Naive thymus-derived CD4-positive, alpha-beta T cell (primary cell): Measurements from ENCODE around the gene USP1. TPM values are rescaled to one million over a fixed set of nuclear protein-coding genes. Genes with fewer than 3 reads are reported as not detected.
A peak's percentile ranks its signal among the peaks of the same experiment; 100 is the strongest.

Experiments
- ATAC-seq: fragments of 150-1000 bp; cut with Tn5 transposase; 2 replicates; pipeline ENCODE4 v1.10.0; 2021; ENCODE audit warnings: mild to moderate bottlenecking, moderate library complexity
- CTCF ChIA-PET: fragments of 350-600 bp; sonication (Branson Sonifier 250); formaldehyde crosslinking; loops from one replicate; lab custom pipeline; 2021; ENCODE audit warnings: antibody characterized with exemption; lab: Charles Lee
- POLR2A ChIA-PET: fragments of 350-600 bp; sonication (Branson Sonifier 250); formaldehyde crosslinking; loops from one replicate; lab custom pipeline; 2021; ENCODE audit warnings: antibody characterized with exemption, inconsistent platforms; lab: Charles Lee
- DNase-seq, 9 donors: peaks; one replicate each; pipeline versions ENCODE4 v3.0.0 to v3.0.0-alpha.2; 2020 to 2022; ENCODE audit warnings: mixed read lengths in 1 of 9
- H3K27ac ChIP-seq: one replicate; pipeline ENCODE4 v1.7.0; 2013; ENCODE audit warnings: mild to moderate bottlenecking, low read depth, low read length, moderate library complexity
- H3K27me3 ChIP-seq, 2 donors: one replicate each; pipeline ENCODE4 v1.7.0; 2013; ENCODE audit warnings: low read length in 2 of 2, mild to moderate bottlenecking in 2 of 2, moderate library complexity in 2 of 2; ENCODE audit not compliant: control insufficient read depth in 2 of 2, insufficient read depth in 2 of 2
- H3K36me3 ChIP-seq, 3 experiments: 1 replicate in 2 of 3; 2 replicates in 1 of 3; pipeline ENCODE4 v1.7.0; 2013; ENCODE audit warnings: low read length in 3 of 3, mild to moderate bottlenecking in 3 of 3, moderate library complexity in 1 of 3; ENCODE audit not compliant: insufficient read depth in 3 of 3, control insufficient read depth in 2 of 3
- H3K4me1 ChIP-seq, 2 donors: one replicate each; pipeline ENCODE4 v1.7.0; 2013; ENCODE audit warnings: low read length in 2 of 2, mild to moderate bottlenecking in 2 of 2, moderate library complexity in 1 of 2; ENCODE audit not compliant: control insufficient read depth in 2 of 2, insufficient read depth in 2 of 2
- H3K4me3 ChIP-seq: 2 replicates; pipeline ENCODE4 v1.7.0; 2013; ENCODE audit warnings: mild to moderate bottlenecking, low read length
- H3K9me3 ChIP-seq, 3 experiments: 1 replicate in 2 of 3; 2 replicates in 1 of 3; pipeline ENCODE4 v1.7.0; 2013; ENCODE audit warnings: low read length in 3 of 3; ENCODE audit not compliant: control insufficient read depth in 2 of 3
- H3K27ac Mint-ChIP-seq, 9 donors: one replicate each; pipeline ENCODE4 v1.8.0; 2020 to 2022; ENCODE audit warnings: mixed read lengths in 9 of 9, mild to moderate bottlenecking in 8 of 9, moderate library complexity in 5 of 9, inconsistent platforms in 2 of 9
- H3K27me3 Mint-ChIP-seq, 5 donors: one replicate each; pipeline ENCODE4 v1.8.0; 2021 to 2022; ENCODE audit warnings: mixed read lengths in 5 of 5, mild to moderate bottlenecking in 1 of 5
- H3K36me3 Mint-ChIP-seq, 5 donors: one replicate each; pipeline ENCODE4 v1.8.0; 2020 to 2022; ENCODE audit warnings: mixed read lengths in 5 of 5, mild to moderate bottlenecking in 3 of 5, inconsistent platforms in 1 of 5
- H3K4me1 Mint-ChIP-seq, 7 donors: one replicate each; pipeline ENCODE4 v1.8.0; 2020 to 2022; ENCODE audit warnings: mixed read lengths in 7 of 7, mild to moderate bottlenecking in 3 of 7, inconsistent platforms in 1 of 7
- H3K4me3 Mint-ChIP-seq, 10 donors: one replicate each; pipeline ENCODE4 v1.8.0; 2020 to 2022; ENCODE audit warnings: mild to moderate bottlenecking in 10 of 10, mixed read lengths in 10 of 10, moderate library complexity in 6 of 10, inconsistent platforms in 2 of 10
- H3K9me3 Mint-ChIP-seq, 11 donors: one replicate each; pipeline ENCODE4 v1.8.0; 2020 to 2022; ENCODE audit warnings: mixed read lengths in 11 of 11, mild to moderate bottlenecking in 4 of 11, inconsistent platforms in 1 of 11, moderate library complexity in 1 of 11
- intact Hi-C, 2 donors: fragments of 100-400 bp; cut with micrococcal nuclease; formaldehyde crosslinking; loops; one replicate each; pipeline ENCODE4 v1.15.1; 2023
- polyA plus RNA-seq, 2 donors: library from polyadenylated mRNA; unstranded; fragments of 300-500 nt; fragmentation: Illumina TruSeq; gene quantifications; one replicate each; pipeline ENCODE4 v1.2.3, GENCODE V29; 2021
- total RNA-seq, 6 experiments: library from RNA in 5 of 6; stranded (reverse) in 5 of 6; gene quantifications; 1 replicate in 5 of 6; 2 replicates in 1 of 6; pipeline ENCODE4 v1.2.3 and lab custom pipeline; 2021 to 2026

USP1 gene
- total and polyA plus RNA-seq, 7 experiments from 2014 or later, result 20.5 to 65.7 (median 34.7) TPM

DNA sequence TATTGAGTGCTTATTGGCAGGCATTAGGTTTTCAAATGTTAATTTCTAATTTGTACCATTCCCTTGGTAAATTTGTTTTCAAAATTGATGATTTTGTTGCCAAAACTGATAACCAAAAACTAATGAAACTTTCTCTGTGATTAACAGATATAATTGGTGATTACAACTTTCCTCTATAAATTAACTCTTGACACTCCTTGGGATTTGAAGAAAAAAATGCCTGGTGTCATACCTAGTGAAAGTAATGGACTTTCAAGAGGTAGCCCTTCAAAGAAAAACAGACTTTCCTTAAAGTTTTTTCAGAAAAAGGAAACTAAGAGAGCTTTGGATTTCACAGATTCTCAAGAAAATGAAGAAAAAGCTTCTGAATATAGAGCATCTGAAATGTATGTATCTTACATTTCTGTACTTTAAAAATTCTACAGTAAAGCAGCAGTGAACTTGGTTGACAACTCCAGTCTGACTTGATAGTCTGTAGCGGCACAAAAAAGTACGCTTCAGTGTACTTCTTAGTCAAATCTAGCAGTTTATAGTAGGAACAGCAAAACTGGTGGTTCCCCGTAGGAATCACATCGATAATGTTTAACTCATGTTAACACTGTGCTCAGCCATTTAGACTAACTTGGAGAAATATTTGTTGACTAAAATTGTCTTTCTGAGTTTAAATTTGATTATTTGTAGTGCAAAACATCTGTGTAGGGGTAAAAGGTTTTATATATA lies 3.0 kb downstream of the USP1 start:
- H3K27ac ChIP-seq, result no peak overlapping the region
- H3K36me3 Mint-ChIP-seq, result peaks cover 10 to 17% (median 11%) of the 10 kb centered on the region in 5 donors
- H3K4me1 Mint-ChIP-seq, result peaks cover 17 to 63% (median 51%) of the 10 kb centered on the region in 7 donors

DNA sequence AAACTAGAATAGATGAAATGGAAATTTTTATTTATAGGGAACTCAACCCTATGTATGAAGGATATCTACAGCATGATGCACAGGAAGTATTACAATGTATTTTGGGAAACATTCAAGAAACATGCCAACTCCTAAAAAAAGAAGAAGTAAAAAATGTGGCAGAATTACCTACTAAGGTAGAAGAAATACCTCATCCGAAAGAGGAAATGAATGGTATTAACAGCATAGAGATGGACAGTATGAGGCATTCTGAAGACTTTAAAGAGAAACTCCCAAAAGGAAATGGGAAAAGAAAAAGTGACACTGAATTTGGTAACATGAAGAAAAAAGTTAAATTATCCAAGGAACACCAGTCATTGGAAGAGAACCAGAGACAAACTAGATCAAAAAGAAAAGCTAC lies 7.9 kb downstream of the USP1 start:
- DNase-seq, result no peak
- Mint-ChIP-seq H3K9me3 (no peaks in the 10 kb centered on the region), H3K36me3 (peaks cover 9 to 41% (median 24%) of the 10 kb centered on the region in 5 donors), H3K4me1 (peaks cover 8 to 44% (median 31%) of the 10 kb centered on the region in 7 donors), H3K27ac (peak overlapping the region in 4 of 9 donors; percentile 16 to 65 (median 42)), H3K27me3 (no peaks in the 10 kb centered on the region), H3K4me3 (no peak overlapping the region)
- Histone ChIP-seq H3K4me3 (no peak overlapping the region), H3K4me1 (peaks cover 0 to 11% of the 10 kb centered on the region in 2 donors), H3K36me3 (peaks cover 24 to 67% (median 28%) of the 10 kb centered on the region in 3 experiments), H3K9me3 (no peaks in the 10 kb centered on the region), H3K27ac (no peak overlapping the region), H3K27me3 (no peaks in the 10 kb centered on the region)
- ATAC-seq, result no peak
- ChIA-PET CTCF (no interaction called here), POLR2A (no interaction called here)
- intact Hi-C loops, result no loop called here

More for the DNA sequence above, 3.0 kb downstream of the USP1 start:
- Mint-ChIP-seq H3K27me3 (peaks cover 0 to 2% (median 0%) of the 10 kb centered on the region in 5 donors), H3K27ac (peak overlapping the region in 2 of 9 donors; percentile 54 to 60), H3K9me3 (peaks cover 0 to 8% (median 0%) of the 10 kb centered on the region in 11 donors), H3K4me3 (peak overlapping the region in 9 of 10 donors; percentile 29 to 98 (median 70))
- ChIA-PET POLR2A (interaction anchor here (1.1 kb wide), 1 partner anchor 9 kb away, joined by 3 read pairs; no protein-coding TSS in a partner anchor), CTCF (no interaction called here)
- no peak for DNase-seq
- ATAC-seq, result no peak
- Histone ChIP-seq H3K4me3 (no peak overlapping the region), H3K9me3 (no peaks in the 10 kb centered on the region), H3K36me3 (peaks cover 10 to 33% (median 12%) of the 10 kb centered on the region in 3 experiments), H3K27me3 (no peaks in the 10 kb centered on the region), H3K4me1 (peaks cover 13 to 29% of the 10 kb centered on the region in 2 donors)
- intact Hi-C loops, result loop anchor here (5.0 to 10.0 kb wide), 2 partner anchors 698 to 715 kb away; partner anchors contain the start of genes PATJ (in 1 of the 2) and TM2D1 (in 1 of the 2)

DNA sequence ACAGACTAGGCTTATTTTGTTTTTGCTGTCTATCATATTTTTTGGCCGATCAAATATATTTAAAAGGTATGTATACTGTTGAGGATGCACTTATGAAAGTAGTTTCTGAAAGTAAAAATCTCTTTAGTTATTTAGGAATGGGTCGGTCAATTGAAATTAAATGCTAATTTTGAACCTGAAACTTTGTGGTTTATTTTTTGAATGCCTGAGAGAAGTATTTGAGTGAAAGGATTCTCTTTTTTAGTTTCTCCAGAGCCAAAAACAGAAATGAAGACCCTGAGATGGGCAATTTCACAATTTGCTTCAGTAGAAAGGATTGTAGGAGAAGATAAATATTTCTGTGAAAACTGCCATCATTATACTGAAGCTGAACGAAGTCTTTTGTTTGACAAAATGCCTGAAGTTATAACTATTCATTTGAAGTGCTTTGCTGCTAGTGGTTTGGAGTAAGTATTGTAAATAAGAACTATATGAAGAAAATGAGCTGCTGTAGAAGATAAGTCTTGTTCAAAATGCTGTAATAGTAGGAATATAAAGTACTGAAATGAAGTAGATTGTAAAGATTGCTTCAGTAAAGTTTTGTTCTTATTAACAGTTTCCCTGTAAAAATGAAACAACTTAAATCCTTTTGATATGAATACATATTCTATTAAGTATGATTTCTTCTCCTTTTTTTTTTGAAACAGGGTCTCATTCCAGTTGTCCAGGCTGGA lies 11.5 kb downstream of the USP1 start:
- H3K27me3 Mint-ChIP-seq, result no peaks in the 10 kb centered on the region
- H3K36me3 Mint-ChIP-seq, result peaks cover 12 to 51% (median 34%) of the 10 kb centered on the region in 5 donors
- H3K27me3 ChIP-seq, result no peaks in the 10 kb centered on the region
- intact Hi-C loops, result no loop called here
- ATAC-seq, result no peak
- no peak overlapping the region for H3K27ac ChIP-seq
- peaks cover 15 to 66% (median 17%) of the 10 kb centered on the region in 3 experiments for H3K36me3 ChIP-seq
- H3K9me3 Mint-ChIP-seq, result peaks cover 0 to 2% (median 0%) of the 10 kb centered on the region in 11 donors
- no peak overlapping the region for H3K4me3 ChIP-seq
- no peak overlapping the region for H3K4me3 Mint-ChIP-seq
- DNase-seq, result no peak
- peaks cover 0 to 17% of the 10 kb centered on the region in 2 donors for H3K4me1 ChIP-seq
- ChIA-PET CTCF (no interaction called here), POLR2A (interaction anchor here (0.6 kb wide), 1 partner anchor 9 kb away, joined by 3 read pairs; no protein-coding TSS in a partner anchor)
- no peak overlapping the region for H3K27ac Mint-ChIP-seq
- H3K4me1 Mint-ChIP-seq, result peaks cover 6 to 31% (median 16%) of the 10 kb centered on the region in 7 donors
- H3K9me3 ChIP-seq, result no peaks in the 10 kb centered on the region

DNA sequence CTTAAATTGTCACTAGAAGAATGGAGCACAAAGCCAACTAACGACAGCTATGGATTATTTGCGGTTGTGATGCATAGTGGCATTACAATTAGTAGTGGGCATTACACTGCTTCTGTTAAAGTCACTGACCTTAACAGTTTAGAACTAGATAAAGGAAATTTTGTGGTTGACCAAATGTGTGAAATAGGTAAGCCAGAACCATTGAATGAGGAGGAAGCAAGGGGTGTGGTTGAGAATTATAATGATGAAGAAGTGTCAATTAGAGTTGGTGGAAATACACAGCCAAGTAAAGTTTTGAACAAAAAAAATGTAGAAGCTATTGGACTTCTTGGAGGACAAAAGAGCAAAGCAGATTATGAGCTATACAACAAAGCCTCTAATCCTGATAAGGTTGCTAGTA lies 13.5 kb downstream of the USP1 start:
- H3K27me3 Mint-ChIP-seq, result no peaks in the 10 kb centered on the region
- H3K4me3 Mint-ChIP-seq, result peak overlapping the region in 2 of 10 donors; percentile 13 to 15
- intact Hi-C loops, result no loop called here
- peaks cover 7 to 51% (median 29%) of the 10 kb centered on the region in 5 donors for H3K36me3 Mint-ChIP-seq
- Histone ChIP-seq H3K27ac (no peak overlapping the region), H3K4me1 (peaks cover 0 to 17% of the 10 kb centered on the region in 2 donors), H3K9me3 (no peaks in the 10 kb centered on the region), H3K36me3 (peaks cover 14 to 48% (median 15%) of the 10 kb centered on the region in 3 experiments), H3K27me3 (no peaks in the 10 kb centered on the region), H3K4me3 (no peak overlapping the region)
- ATAC-seq, result no peak
- DNase-seq, result no peak
- CTCF ChIA-PET, result no interaction called here
- POLR2A ChIA-PET, result no interaction called here
- H3K9me3 Mint-ChIP-seq, result peaks cover 0 to 2% (median 0%) of the 10 kb centered on the region in 11 donors
- H3K4me1 Mint-ChIP-seq, result peaks cover 0 to 26% (median 7%) of the 10 kb centered on the region in 7 donors
- peak overlapping the region in 4 of 9 donors; percentile 24 to 67 (median 42) for H3K27ac Mint-ChIP-seq

DNA sequence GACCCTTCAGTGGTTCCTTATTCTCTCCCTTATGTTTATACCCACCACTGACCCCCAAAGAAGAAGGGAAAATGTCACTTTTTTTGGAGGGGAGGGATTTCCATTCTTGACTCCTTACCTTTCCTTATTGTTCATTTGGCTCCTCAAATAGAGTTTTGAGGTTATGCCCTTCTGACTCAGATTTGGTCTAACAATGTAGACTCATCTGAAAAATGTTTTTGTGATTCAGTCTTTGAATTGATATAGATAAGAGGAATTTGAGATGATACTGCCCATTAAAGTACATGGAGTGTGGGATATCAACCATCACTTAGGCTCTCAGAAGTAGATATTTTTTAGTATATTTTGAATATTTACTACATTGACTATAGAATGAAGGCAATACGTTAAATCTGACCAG lies 16.1 kb downstream of the USP1 start:
- Mint-ChIP-seq H3K27ac (no peak overlapping the region), H3K27me3 (no peaks in the 10 kb centered on the region)

DNA sequence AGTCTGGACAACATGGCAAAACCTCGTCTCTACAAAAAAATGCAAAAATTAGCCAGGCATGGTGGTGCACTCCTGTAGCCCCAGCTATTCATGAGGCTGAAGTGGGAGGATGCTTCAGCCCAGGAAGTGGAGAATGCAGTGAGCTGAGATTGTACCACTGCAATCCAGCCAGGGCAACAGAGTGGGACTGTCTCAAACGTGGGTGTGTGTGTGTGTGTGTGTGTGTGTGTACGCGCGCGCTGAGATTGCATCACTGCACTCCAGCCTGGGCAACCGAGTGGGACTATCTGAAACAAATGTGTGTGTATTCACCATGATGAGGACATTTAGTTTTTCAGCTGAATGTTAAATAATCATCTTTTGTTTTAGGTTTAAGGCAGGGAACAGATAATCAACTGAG lies 21.1 kb downstream of the USP1 start:
- CTCF ChIA-PET, result no interaction called here
- no peak overlapping the region for H3K4me3 Mint-ChIP-seq
- POLR2A ChIA-PET, result interaction anchor here (1.0 kb wide), 1 partner anchor 29 kb away, joined by 4 read pairs; no protein-coding TSS in a partner anchor

More for the DNA sequence above, 16.1 kb downstream of the USP1 start:
- DNase-seq (no peak), ATAC-seq (no peak)
- ChIA-PET CTCF (no interaction called here), POLR2A (no interaction called here)
- H3K4me1 Mint-ChIP-seq, result peaks cover 0 to 16% (median 7%) of the 10 kb centered on the region in 7 donors
- H3K27ac ChIP-seq, result no peak overlapping the region
- no peak overlapping the region for H3K4me3 ChIP-seq
- H3K36me3 Mint-ChIP-seq, result peaks cover 7 to 43% (median 22%) of the 10 kb centered on the region in 5 donors
- intact Hi-C loops, result no loop called here
- no peak overlapping the region for H3K4me3 Mint-ChIP-seq
- no peaks in the 10 kb centered on the region for H3K9me3 ChIP-seq
- peaks cover 9 to 28% (median 9%) of the 10 kb centered on the region in 3 experiments for H3K36me3 ChIP-seq
- H3K27me3 ChIP-seq, result no peaks in the 10 kb centered on the region
- H3K9me3 Mint-ChIP-seq, result peaks cover 0 to 2% (median 0%) of the 10 kb centered on the region in 11 donors
- peaks cover 0 to 17% of the 10 kb centered on the region in 2 donors for H3K4me1 ChIP-seq

More for the DNA sequence above, 21.1 kb downstream of the USP1 start:
- H3K27me3 Mint-ChIP-seq, result no peaks in the 10 kb centered on the region
- peaks cover 0 to 3% (median 0%) of the 10 kb centered on the region in 3 experiments for H3K36me3 ChIP-seq
- H3K27ac ChIP-seq, result no peak overlapping the region
- H3K4me3 ChIP-seq, result no peak overlapping the region
- H3K9me3 ChIP-seq, result no peaks in the 10 kb centered on the region
- no peaks in the 10 kb centered on the region for H3K4me1 ChIP-seq
- H3K4me1 Mint-ChIP-seq, result peaks cover 0 to 2% (median 0%) of the 10 kb centered on the region in 7 donors
- peaks cover 0 to 12% (median 6%) of the 10 kb centered on the region in 5 donors for H3K36me3 Mint-ChIP-seq
- intact Hi-C loops, result no loop called here
- ATAC-seq (no peak), DNase-seq (no peak)
- peak overlapping the region in 1 of 9 donors; percentile 38 for H3K27ac Mint-ChIP-seq
- no peaks in the 10 kb centered on the region for H3K27me3 ChIP-seq
- H3K9me3 Mint-ChIP-seq, result no peaks in the 10 kb centered on the region
